Islet of Langerhans (tissue), 1 donor: ENCODE results near the gene CLEC16A.

Experiments
- FAIRE-seq: peaks from one replicate; lab custom pipeline; 2011; peaks lifted over from hg19 to GRCh38; lab: Jason Lieb, UNC

CLEC16A gene

GRCh38 chr16:11144122-11144521 lies 199.8 kb downstream of the CLEC16A start:
- FAIRE-seq, result no peak

DNA sequence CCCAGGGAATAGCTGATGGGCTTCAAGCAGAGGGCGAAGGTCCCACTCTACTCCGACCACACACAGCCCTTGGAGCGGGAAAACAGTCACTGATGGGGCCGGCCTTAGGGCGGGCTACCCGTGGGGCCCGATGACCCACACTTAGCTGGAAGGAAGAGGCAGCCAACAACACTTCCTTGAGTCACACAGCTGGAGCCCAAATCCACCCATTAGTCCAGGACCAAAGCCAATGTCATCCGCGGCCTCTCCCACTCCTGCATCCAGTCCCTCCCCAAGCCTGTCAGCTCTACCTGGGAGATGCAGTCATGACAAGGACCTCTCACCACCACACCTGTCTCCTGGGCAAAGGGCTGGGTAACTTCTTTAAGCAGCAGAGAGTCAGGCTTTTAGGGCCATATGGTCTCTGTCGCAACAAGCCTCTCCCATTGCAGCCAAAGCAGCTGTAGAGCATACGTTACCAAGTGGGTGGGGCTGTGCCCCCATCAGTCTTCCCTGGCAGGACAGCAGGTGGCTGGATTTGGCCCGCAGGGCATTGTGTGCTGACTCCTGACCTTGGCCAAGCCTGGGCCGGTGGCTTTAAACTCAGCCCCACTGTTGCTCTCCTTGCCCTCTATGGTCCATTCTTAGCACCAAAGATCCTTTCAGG lies 200.9 kb downstream of the CLEC16A start:
- FAIRE-seq, result no peak

GRCh38 chr16:11145819-11146211 lies 201.5 kb downstream of the CLEC16A start:
- FAIRE-seq, result no peak

DNA sequence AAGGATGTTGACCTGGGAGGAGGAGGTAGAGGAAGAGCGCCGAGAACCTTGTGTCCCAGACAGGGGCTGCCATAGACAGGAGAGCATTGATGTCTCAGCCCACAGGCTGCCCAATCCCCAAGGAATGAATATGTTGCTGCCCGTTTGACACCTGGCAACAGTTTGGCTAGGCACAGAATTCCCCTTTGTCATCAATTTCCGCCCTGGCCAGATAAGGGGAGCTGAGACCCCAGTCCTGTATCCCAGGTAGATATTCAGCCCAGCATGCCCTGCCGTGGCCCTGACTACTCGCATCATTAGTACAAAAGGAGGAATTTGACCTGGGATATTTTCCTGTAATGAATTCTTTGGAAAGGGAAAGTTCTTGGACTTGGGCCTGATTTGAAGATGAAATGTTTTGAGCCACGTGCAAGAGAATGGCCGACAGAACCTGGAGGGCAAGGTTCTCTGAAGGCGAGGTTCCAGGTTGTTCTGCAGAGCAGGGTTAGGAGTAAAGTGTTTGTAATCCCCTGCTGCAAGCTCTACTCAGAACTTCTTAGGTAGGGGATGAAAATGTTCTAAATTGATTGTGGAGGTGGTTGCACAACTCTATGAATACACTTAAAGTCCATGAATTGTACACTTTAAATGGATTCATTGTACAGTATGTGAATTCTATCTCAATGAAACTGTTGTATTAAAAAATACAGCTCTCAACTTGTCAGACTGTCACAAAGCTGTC lies 202.8 kb downstream of the CLEC16A start:
- no peak for FAIRE-seq

GRCh38 chr16:11147754-11148444 lies 203.5 kb downstream of the CLEC16A start:
- FAIRE-seq, result no peak

GRCh38 chr16:11149011-11149616 lies 204.8 kb downstream of the CLEC16A start:
- no peak for FAIRE-seq

DNA sequence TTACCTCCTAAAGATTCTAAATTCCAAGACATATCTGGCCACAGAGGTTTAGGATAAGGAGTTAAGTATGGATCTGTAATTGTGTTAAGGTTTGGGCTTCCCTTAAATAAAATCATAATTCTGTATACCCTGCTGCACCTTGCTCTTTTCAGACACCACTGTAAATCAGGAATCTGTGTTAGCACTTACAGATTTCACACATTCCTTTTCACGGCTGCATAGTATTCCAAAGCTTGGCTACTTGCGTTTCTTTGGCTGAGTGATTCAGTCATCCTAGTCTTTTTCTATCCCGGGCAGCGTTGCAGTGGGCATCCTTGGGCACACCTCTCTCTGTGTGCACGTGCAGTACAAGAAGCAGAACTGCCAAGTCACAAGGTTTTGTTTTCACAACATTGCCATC lies 205.8 kb downstream of the CLEC16A start:
- FAIRE-seq, result no peak

DNA sequence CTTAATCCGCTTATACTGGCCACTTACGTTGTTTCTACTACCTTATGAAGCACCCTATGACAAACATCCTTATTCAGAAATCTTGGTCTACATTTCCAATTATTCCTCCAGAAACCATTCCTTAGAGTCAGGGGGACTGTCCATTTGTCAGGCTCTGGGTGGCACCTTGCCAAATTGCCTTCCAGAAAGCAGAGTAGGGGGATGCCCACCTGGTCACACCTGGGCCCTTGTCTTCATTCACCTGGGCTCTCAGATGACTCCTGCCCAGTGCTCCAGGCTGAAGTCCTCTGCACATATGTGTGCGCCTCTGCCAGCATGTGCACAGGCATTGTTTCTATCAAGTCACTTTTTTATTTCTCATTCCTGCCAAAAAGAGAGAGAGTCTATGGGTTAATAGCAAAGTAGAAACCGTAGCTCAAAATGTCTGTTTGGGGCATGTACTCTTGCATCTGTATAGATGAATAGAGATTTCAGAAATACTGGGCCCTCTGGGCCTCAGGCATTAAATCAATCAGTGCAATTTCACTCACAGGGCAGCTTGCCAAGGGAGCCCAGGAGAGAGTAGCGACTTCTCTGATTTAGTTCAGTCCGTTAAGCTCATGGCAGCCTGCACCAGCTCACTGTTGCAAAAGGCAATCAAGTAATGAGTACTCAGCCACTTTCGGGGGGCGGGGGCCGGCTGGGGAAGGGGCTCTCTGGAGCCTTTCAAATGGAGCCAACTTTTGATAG lies 207.0 kb downstream of the CLEC16A start:
- FAIRE-seq, result no peak

DNA sequence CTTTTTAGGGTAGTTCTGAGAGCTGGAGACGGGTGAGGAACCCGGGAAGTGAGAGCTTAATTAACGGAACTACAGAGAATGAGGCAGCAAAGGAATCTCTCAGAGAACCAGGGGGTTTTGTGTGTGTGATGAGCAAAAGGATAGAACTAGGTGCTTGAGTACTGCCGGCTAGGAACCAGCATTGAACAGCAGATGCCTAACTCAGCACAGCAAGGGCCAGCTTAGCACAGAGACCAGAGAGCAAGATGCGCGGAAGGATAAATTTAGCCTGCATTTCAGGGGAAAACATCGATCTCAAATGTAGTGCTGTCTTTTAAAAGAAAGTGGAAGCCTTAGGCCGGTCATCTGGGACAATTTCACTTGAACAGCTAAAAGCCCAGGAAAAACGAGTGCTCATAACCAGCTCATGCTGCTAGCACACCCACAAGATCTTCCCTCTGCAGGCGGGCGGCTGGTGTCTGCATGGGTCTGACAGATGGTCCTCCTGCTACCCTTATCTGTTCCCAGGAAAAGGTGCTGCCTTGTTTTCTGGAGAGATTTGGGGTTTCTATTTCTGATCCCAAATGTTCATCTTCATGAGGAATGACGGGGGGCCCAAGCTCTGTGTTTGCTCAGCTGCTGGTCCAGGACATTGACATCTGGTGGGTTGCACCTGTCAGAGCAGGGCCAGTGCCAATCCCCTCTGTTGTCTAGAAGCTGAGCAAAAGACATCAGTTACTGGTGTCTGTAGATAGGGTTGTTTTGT lies 207.7 kb downstream of the CLEC16A start:
- FAIRE-seq, result no peak

DNA sequence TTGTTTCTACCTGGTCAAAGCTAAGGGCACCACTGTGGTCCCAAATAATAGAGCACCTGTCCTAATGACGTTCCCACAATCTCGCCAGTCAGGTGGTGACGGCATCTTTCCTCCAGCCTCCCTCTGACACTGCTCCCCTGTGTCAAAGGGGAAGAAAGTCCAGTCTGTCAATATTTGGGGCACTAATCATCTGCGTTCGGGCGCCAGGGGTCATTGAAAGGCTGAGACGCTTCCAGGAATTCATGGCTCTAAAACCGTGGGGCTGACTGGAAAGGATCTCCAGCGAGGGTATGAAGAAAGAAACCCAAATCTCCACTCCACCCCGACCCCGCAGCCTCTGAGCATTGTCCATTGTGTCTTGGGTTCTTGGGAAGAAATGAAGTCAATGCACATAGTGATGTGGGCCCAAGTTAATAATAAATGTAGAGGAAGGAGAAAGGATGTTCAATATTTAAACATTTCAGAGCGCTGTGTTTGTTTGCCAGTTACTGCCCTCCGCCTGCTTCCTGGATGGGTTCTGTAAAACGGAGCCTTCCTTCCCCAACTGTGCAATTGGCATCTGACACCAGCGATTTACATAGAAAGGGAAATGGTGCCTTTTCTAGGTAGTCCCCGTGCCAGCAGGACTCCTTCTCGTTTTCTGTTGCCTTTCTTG lies 208.4 kb downstream of the CLEC16A start:
- FAIRE-seq, result no peak

DNA sequence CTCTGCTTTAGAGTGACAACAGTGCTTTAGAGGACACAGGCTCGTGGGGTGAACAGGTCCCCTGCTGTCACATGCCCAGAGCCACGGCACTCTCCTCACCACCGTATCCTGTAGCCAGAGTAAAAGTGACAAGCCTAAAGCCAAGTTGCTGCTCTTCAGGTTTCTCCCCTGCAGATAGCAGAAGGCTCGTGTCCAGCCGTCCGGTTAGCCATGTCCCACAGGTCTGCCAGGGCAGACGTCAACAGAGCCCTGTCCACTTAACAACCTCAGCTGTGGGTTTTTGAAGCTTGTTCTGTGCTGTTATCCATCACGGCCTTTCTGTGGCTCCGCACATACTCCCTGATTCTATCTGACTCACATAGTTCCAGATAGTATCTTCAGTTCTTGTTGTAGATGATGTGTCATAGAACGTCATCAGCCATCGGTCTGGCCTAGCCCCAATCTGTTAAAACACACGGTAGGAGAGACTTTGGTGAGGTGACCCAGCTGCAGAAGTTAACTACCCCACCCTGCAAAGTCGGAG lies 211.0 kb downstream of the CLEC16A start:
- FAIRE-seq, result no peak

- FAIRE-seq, result no peak
Measured at GRCh38 chr16:11156401-11156800, 212.0 kb downstream of the CLEC16A start.

DNA sequence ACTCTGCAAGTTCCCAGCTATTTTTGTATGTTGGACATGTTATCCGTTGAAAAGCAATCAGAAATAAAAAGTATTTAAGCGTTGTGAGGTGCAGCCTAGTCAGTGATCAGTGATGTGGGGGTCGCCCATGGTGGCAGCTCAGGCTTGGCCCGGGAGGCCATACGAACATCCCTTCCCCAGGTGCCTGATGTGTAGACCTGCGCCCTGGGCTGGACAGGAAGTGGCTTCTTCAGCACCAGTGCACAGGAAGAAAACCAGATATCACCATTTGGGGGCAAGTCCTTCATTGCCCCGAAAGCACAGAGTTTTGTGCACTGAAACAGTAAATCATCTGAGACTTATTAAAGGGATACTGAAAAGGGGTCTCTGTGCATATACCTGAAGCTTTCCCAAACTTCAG lies 212.8 kb downstream of the CLEC16A start:
- FAIRE-seq, result no peak

GRCh38 chr16:11158018-11158417 lies 213.7 kb downstream of the CLEC16A start:
- FAIRE-seq, result no peak

DNA sequence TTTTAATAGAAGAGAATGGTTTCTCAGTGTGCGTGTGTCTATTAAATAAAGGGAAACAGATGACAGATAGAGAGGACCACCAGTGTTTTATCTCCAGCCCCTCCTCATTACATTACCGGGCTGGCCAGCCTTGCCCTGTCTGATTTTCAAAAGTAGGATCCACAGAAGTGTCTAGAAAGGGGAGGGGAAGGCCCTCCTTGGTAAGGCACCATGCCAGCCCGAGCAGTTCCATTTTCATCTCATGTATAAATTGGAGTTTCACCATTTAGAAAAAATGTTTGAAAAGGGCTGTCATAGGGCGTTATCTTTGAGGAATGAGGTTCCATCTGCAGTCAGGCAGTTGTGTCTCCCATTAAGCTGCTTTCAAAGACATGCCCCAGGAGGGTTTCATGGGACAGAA lies 214.9 kb downstream of the CLEC16A start:
- FAIRE-seq, result no peak

DNA sequence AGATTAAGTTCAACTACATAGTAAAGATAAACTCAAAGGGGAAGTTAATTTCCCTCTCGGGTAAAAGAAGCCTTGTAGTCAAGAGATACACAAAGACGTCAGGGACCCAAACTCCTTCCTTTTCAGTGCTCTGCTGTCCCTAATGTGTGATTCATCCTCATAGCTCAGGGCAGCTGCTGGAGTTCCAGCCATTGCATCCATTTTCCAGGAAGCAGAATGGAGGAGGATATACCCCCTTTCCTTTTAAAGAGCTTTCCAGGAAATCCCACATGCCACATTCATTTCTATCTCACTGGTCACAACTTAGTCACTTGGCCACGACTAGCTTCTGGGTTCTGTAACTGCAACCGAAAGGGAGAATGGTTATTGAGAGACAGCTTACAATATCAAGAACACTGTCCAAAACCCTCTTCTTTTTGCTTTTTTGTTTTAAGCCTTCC lies 216.3 kb downstream of the CLEC16A start:
- no peak for FAIRE-seq

DNA sequence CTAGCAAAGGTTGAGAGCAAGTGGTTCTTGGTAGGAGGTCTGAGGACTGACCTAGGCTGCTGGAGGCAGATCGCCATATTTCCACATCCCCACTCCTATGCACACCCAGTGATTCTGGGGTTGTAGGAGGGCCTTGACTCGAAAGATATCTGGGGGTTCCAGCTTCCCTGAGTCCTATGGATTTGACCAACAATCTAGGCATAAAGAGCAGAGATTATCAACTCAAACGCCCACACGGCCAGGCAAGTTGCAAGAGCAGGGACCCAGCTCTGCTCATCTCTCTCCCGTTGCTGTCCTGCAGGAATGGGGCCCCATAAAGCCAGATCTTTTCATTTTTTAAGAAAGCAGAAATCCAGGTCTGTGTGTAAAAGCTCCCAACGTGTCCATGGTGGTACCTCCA lies 217.1 kb downstream of the CLEC16A start:
- FAIRE-seq, result no peak

GRCh38 chr16:11161974-11162373 lies 217.6 kb downstream of the CLEC16A start:
- no peak for FAIRE-seq

DNA sequence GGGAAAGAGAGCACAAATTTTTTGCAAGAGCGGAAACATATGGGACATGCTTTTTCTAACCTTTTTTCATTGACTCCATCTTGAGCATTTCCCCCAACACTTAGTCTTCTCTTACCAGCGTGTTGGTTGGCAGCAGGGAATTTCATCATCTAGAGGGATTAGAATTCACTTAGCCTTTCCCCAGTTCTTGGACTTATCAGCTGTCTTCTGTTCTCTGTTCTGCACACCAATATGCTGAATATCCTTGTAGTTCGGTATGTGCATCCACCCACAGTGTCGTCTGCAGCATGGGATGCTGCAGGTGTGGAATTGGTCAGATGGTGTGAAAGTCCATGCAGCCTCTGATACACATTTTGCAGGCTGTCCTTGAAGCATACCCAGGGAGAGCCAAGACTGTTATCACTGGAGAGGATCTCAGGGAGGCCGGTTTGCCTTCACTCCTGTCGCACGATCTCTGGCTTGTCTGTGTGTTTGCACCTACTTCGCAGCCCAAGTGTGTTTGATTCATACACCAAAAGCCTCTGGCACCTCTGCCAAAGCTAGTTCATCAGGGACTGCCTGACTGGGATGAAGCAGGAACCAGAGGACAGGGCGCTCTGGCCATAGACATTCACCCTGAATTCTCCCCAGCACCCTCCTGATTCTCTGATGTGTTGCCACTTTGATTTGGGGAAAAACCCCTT lies 218.4 kb downstream of the CLEC16A start:
- no peak for FAIRE-seq

DNA sequence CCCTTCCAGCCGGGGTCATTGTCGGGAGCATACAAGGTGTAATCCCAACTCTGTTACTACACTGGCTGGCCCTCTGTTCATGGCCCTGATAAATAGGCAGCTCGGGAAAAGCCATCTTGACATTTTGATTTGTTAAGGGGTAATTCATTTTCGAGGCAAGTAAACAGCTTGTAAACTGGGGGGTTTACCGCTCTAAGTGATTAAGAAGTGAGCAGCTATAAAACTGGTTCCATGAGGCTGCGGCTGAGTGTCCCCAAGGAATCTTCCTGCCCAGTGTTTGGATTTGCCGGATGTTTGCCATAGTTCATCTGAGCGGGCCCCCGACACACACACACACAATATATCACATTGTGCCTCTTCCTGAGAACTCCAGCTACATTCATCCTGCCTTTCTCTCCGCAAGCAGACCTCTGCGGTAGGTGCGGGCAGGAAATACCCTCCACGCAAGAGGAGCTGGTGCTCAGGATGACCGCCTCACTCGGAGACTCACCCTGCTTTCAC lies 219.4 kb downstream of the CLEC16A start:
- no peak for FAIRE-seq
